Suprapubic skin (tissue), 3 donors: Measurements from ENCODE around the gene LTA4H.

Source experiments
- POLR2AphosphoS5 ChIP-seq, 3 donors: sonication (generic); formaldehyde crosslinking; IDR thresholded peaks; one replicate each; pipeline ENCODE4 v1.6.1; 2017; ENCODE audit warnings: antibody characterized with exemption in 3 of 3
- TF ChIP-seq, protein P1 (sequence below), 2 donors: fragments of 200-600 bp in 1 of 2; fragments of 450-650 bp in 1 of 2; sonication (generic) in 1 of 2; IDR thresholded peaks; one replicate each; pipeline ENCODE4 v1.5.1; 2016 to 2019; ENCODE audit warnings: antibody characterized with exemption in 2 of 2, mild to moderate bottlenecking in 1 of 2, moderate library complexity in 1 of 2

DNA sequence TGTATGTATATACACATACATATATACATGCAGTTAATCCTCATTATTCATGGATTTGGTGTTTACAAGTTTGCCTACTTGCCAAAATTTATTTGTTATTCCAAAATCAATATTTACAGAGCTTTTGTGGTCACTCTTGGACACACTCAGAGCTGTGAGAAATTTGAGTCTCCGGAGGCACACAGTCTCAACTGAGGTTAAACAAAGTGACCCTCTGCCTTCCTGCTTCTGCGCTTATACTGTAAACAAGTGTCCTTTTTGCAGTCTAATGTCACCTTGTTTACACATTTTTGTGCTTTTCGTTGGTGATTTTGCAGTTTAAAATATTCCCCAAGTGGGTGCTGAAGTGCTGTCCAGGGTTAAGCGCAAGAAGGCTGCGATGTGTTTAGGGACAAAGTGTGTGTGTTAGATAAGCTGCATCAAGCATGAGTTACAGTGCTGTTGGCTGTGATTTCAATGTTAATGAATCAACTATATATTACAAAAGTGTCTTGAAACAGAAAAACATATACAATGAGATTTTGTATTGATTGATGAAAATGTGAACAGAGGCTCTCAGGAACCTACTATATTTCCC, 13.1 kb upstream of the LTA4H start:
- TF ChIP-seq, protein P1, sequence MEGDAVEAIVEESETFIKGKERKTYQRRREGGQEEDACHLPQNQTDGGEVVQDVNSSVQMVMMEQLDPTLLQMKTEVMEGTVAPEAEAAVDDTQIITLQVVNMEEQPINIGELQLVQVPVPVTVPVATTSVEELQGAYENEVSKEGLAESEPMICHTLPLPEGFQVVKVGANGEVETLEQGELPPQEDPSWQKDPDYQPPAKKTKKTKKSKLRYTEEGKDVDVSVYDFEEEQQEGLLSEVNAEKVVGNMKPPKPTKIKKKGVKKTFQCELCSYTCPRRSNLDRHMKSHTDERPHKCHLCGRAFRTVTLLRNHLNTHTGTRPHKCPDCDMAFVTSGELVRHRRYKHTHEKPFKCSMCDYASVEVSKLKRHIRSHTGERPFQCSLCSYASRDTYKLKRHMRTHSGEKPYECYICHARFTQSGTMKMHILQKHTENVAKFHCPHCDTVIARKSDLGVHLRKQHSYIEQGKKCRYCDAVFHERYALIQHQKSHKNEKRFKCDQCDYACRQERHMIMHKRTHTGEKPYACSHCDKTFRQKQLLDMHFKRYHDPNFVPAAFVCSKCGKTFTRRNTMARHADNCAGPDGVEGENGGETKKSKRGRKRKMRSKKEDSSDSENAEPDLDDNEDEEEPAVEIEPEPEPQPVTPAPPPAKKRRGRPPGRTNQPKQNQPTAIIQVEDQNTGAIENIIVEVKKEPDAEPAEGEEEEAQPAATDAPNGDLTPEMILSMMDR (IDR thresholded peaks at IDR 0.05) = no peak
- no peak for TF ChIP-seq POLR2AphosphoS5 (IDR thresholded peaks at IDR 0.05)
